ENCODE results near the gene ZNF844.
"Not testable (repeated sequence)": the region's sequence is repeated elsewhere in the genome, so short reads cannot be mapped to it uniquely, and the experiment has no call there.

Gene ZNF844

DNA sequence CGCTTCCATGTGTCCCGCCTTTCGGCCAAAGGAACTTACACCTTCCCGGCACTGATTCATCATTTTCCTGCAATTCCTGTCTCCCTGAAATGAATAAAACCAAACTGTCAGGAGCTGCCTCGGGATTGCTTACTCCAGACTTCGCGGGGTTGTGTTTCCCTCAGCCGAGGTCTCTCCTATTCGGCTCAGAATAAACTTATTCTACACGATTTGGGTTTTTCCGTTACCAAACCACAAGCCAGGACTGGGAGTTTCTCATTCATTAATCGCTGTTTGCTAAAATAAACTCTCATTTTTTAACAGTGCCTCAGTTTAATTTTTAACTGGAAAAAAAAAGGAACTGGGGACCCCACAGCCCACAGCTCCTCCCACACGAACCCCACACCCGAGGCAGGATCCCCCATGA lies 12.4 kb upstream of the ZNF844 start:
- Histone ChIP-seq H3K4me3 (ENCODE audit: low read length) (peak overlapping the region; percentile 91), H3K9me3 (ENCODE audit: insufficient read depth, low read depth, low read length) (peaks cover 9% of the 10 kb centered on the region), H3K36me3 (ENCODE audit: insufficient read depth, low read length) (peaks cover 10% of the 10 kb centered on the region), H3K27ac (ENCODE audit: low read depth, low read length) (peak overlapping the region; percentile 84; the same call in 1 of the 2 replicates), H3K27me3 (ENCODE audit: insufficient read depth, low read length) (peaks cover 9% of the 10 kb centered on the region), H3K4me1 (ENCODE audit: insufficient read depth, low read length) (peaks cover 8% of the 10 kb centered on the region; the same call in 1 of the 2 replicates), H3K9ac (ENCODE audit: low read depth, low read length) (peak overlapping the region; percentile 85)
- WGBS = 3% methylated on average over 14 of the region's 14 CpGs

- H3K27me3 ChIP-seq (ENCODE audit: insufficient read depth, low read length) = peaks cover 9% of the 10 kb centered on the region
- H3K9ac ChIP-seq (ENCODE audit: low read depth, low read length) = peak within 1 kb of the TSS; percentile 85
- under 1% methylated on average over 46 of the region's 46 CpGs for WGBS
- H3K4me3 ChIP-seq (ENCODE audit: low read length) = peak within 1 kb of the TSS; percentile 91
- H3K36me3 ChIP-seq (ENCODE audit: insufficient read depth, low read length) = peaks cover 5% of the 10 kb centered on the region
- H3K27ac ChIP-seq (ENCODE audit: low read depth, low read length) = peak within 1 kb of the TSS; percentile 84; the same call in 1 of the 2 replicates
- H3K4me1 ChIP-seq (ENCODE audit: insufficient read depth, low read length) = peaks cover 8% of the 10 kb centered on the region; the same call in 1 of the 2 replicates
- peaks cover 4% of the 10 kb centered on the region; the same call in 1 of the 2 replicates for H3K9me3 ChIP-seq (ENCODE audit: insufficient read depth, low read depth, low read length)
Observed at GRCh38 chr19:12052497-12053169, 11.9 kb upstream of the ZNF844 start, which contains the start of gene ZNF878. ZNF878 (minus strand) TSS chr19:12052961; CDS start chr19:12052801, 160 bp downstream.

DNA sequence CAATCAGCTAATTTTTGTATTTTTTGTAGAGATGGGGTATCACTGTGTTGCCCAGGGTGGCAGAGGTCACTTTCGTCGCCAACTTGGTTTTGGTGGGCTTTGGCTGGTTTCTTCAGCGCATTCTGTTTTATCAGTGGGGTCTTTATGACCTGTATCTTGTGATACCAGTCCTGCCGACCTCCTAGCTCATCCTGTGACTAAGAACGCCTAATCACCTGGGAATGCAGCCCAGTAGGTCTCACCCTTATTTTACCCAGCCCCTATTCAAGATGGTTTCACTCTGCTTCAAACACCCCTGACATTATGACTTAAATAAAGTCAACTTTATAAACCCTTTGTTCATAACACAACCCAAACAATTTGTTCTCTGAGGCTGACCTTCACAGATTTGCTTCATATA lies 8.7 kb upstream of the ZNF844 start:
- WGBS = 88% methylated on average over 5 of the region's 5 CpGs
- Histone ChIP-seq H3K27me3 (ENCODE audit: insufficient read depth, low read length) (peaks cover 9% of the 10 kb centered on the region), H3K9me3 (ENCODE audit: insufficient read depth, low read depth, low read length) (no peaks in the 10 kb centered on the region), H3K9ac (ENCODE audit: low read depth, low read length) (no peak overlapping the region), H3K4me3 (ENCODE audit: low read length) (no peak overlapping the region), H3K36me3 (ENCODE audit: insufficient read depth, low read length) (no peaks in the 10 kb centered on the region), H3K27ac (ENCODE audit: low read depth, low read length) (no peak overlapping the region), H3K4me1 (ENCODE audit: insufficient read depth, low read length) (peaks cover 8% of the 10 kb centered on the region; the same call in 1 of the 2 replicates)

- 90% methylated on average over 2 of the region's 3 CpGs for WGBS
- H3K9me3 ChIP-seq (ENCODE audit: insufficient read depth, low read depth, low read length) = peaks cover 94% of the 10 kb centered on the region
- peak overlapping the region; percentile 21; the same call in 1 of the 2 replicates for H3K4me3 ChIP-seq (ENCODE audit: low read length)
Observed at GRCh38 chr19:12075538-12076139, 11.1 kb downstream of the ZNF844 start.

DNA sequence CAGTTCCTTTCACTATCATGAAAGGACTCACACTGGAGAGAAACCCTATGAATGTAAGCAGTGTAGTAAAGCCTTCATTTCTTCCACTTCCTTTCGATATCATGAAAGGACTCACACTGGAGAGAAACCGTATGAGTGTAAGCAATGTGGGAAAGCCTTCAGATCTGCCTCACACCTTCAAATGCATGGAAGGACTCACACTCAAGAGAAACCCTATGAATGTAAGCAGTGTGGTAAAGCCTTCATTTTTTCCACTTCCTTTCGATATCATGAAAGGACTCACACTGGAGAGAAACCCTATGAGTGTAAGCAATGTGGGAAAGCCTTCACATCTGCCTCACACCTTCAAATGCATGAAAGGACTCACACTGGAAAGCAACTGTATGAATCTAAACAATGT lies 11.8 kb downstream of the ZNF844 start:
- not testable (repeated sequence) for H3K9ac ChIP-seq (ENCODE audit: low read depth, low read length); H3K27ac ChIP-seq (ENCODE audit: low read depth, low read length); H3K27me3 ChIP-seq (ENCODE audit: insufficient read depth, low read length); H3K4me1 ChIP-seq (ENCODE audit: insufficient read depth, low read length)
- Histone ChIP-seq H3K4me3 (ENCODE audit: low read length) (peak overlapping the region; percentile 23), H3K9me3 (ENCODE audit: insufficient read depth, low read depth, low read length) (peaks cover 94% of the 10 kb centered on the region), H3K36me3 (ENCODE audit: insufficient read depth, low read length) (peaks cover 67% of the 10 kb centered on the region)
- WGBS = 100% methylated on average over 3 of the region's 3 CpGs

More at GRCh38 chr19:12075538-12076139, 11.1 kb downstream of the ZNF844 start:
- H3K9ac ChIP-seq (ENCODE audit: low read depth, low read length) = no peak overlapping the region
- no peak overlapping the region for H3K27ac ChIP-seq (ENCODE audit: low read depth, low read length)
- H3K4me1 ChIP-seq (ENCODE audit: insufficient read depth, low read length) = no peaks in the 10 kb centered on the region
- H3K27me3 ChIP-seq (ENCODE audit: insufficient read depth, low read length) = no peaks in the 10 kb centered on the region
- H3K36me3 ChIP-seq (ENCODE audit: insufficient read depth, low read length) = peaks cover 72% of the 10 kb centered on the region

- no peak overlapping the region for H3K27ac ChIP-seq (ENCODE audit: low read depth, low read length)
- 97% methylated on average over 3 of the region's 3 CpGs for WGBS
- H3K4me1 ChIP-seq (ENCODE audit: insufficient read depth, low read length) = no peaks in the 10 kb centered on the region
- peak overlapping the region; percentile 9 for H3K4me3 ChIP-seq (ENCODE audit: low read length)
- H3K9me3 ChIP-seq (ENCODE audit: insufficient read depth, low read depth, low read length) = peaks cover 89% of the 10 kb centered on the region
- H3K27me3 ChIP-seq (ENCODE audit: insufficient read depth, low read length) = no peaks in the 10 kb centered on the region
- peaks cover 63% of the 10 kb centered on the region for H3K36me3 ChIP-seq (ENCODE audit: insufficient read depth, low read length)
- H3K9ac ChIP-seq (ENCODE audit: low read depth, low read length) = no peak overlapping the region
Observed at GRCh38 chr19:12077375-12077774, 12.8 kb downstream of the ZNF844 start.

DNA sequence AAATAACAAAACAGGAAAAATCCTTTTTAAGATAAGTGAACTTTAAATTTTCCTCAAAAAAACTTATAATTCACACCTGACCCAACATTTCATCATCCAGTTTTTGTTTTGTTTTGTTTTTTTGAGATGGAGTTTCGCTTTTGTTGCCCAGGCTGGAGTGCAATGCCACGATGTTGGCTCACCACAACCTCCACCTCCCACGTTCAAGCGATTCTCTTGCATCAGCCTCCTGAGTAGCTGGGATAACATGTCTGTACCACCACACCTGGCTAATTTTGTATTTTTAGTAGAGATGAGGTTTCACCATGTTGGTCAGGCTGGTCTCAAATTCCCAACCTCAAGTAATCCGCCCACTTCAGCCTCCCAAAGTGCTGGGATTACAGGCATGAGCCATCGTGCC lies 18.8 kb downstream of the ZNF844 start:
- H3K36me3 ChIP-seq (ENCODE audit: insufficient read depth, low read length) = peaks cover 11% of the 10 kb centered on the region
- not testable (repeated sequence) for H3K4me3 ChIP-seq (ENCODE audit: low read length)
- WGBS = 94% methylated on average over 5 of the region's 6 CpGs

GRCh38 chr19:12085074-12085818 lies 20.7 kb downstream of the ZNF844 start:
- no peaks in the 10 kb centered on the region for H3K4me1 ChIP-seq (ENCODE audit: insufficient read depth, low read length)
- no peak overlapping the region for H3K4me3 ChIP-seq (ENCODE audit: low read length)
- H3K36me3 ChIP-seq (ENCODE audit: insufficient read depth, low read length) = 0 out of 2 replicates have a peak, but pooled peaks cover 2% of the 10 kb centered on the region
- no peaks in the 10 kb centered on the region for H3K27me3 ChIP-seq (ENCODE audit: insufficient read depth, low read length)
- H3K27ac ChIP-seq (ENCODE audit: low read depth, low read length) = no peak overlapping the region
- peaks cover 26% of the 10 kb centered on the region for H3K9me3 ChIP-seq (ENCODE audit: insufficient read depth, low read depth, low read length)
- WGBS = 95% methylated on average over 5 of the region's 5 CpGs
- no peak overlapping the region for H3K9ac ChIP-seq (ENCODE audit: low read depth, low read length)

More for the DNA sequence above, 18.8 kb downstream of the ZNF844 start:
- not testable (repeated sequence) for H3K27ac ChIP-seq (ENCODE audit: low read depth, low read length); H3K27me3 ChIP-seq (ENCODE audit: insufficient read depth, low read length); H3K4me1 ChIP-seq (ENCODE audit: insufficient read depth, low read length); H3K9ac ChIP-seq (ENCODE audit: low read depth, low read length)
- H3K9me3 ChIP-seq (ENCODE audit: insufficient read depth, low read depth, low read length) = peaks cover 40% of the 10 kb centered on the region

DNA sequence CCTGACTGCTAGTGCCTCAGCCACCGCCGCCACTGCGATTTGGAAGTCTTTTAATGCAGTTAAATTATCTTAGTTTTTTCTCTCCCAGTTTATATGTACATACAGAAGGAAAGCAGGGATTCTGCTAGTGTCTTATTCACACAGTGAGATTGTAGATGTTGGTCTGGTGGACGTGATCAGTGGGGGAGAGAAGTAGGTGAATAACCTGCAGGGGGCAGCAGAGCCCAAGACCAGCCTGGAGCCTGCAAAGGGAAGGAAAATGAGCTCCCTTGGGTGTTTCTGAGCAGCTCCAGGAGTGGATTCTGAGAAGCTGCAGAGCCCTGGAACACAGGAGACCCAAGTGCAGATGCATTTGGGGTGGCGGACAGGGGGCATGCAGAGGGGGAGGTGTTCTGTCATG lies 26.3 kb downstream of the ZNF844 start:
- no peaks in the 10 kb centered on the region for H3K4me1 ChIP-seq (ENCODE audit: insufficient read depth, low read length)
- H3K9me3 ChIP-seq (ENCODE audit: insufficient read depth, low read depth, low read length) = peaks cover 11% of the 10 kb centered on the region; the same call in 1 of the 2 replicates
- WGBS = 78% methylated on average over 5 of the region's 5 CpGs
- no peak overlapping the region for H3K4me3 ChIP-seq (ENCODE audit: low read length)
- no peak overlapping the region for H3K27ac ChIP-seq (ENCODE audit: low read depth, low read length)
- H3K27me3 ChIP-seq (ENCODE audit: insufficient read depth, low read length) = no peaks in the 10 kb centered on the region
- no peak overlapping the region for H3K9ac ChIP-seq (ENCODE audit: low read depth, low read length)
- peaks cover 19% of the 10 kb centered on the region for H3K36me3 ChIP-seq (ENCODE audit: insufficient read depth, low read length)

GRCh38 chr19:12092065-12092867 lies 27.7 kb downstream of the ZNF844 start:
- no peaks in the 10 kb centered on the region for H3K4me1 ChIP-seq (ENCODE audit: insufficient read depth, low read length)
- peaks cover 20% of the 10 kb centered on the region; the same call in 1 of the 2 replicates for H3K9me3 ChIP-seq (ENCODE audit: insufficient read depth, low read depth, low read length)
- H3K27me3 ChIP-seq (ENCODE audit: insufficient read depth, low read length) = no peaks in the 10 kb centered on the region
- peak overlapping the region; percentile 89 for H3K27ac ChIP-seq (ENCODE audit: low read depth, low read length)
- peaks cover 34% of the 10 kb centered on the region for H3K36me3 ChIP-seq (ENCODE audit: insufficient read depth, low read length)
- H3K4me3 ChIP-seq (ENCODE audit: low read length) = peak overlapping the region; percentile 91
- H3K9ac ChIP-seq (ENCODE audit: low read depth, low read length) = peak overlapping the region; percentile 96
- 2% methylated on average over 53 of the region's 53 CpGs for WGBS
